ENCODE measurements around the gene DDX20.
"Not testable (repeated sequence)": the region's sequence is repeated elsewhere in the genome, so short reads cannot be mapped to it uniquely, and the experiment has no call there.

DDX20 gene

GRCh38 chr1:111792249-111792648 lies 36.5 kb downstream of the DDX20 start:
- no peak for DNase-seq (ENCODE audit: low read depth)

- no peak for DNase-seq (ENCODE audit: low read depth)
These were observed 38.2 kb downstream of the DDX20 start for GRCh38 chr1:111793923-111794322.

- DNase-seq (ENCODE audit: low read depth), result no peak
These were observed 39.7 kb downstream of the DDX20 start for GRCh38 chr1:111795401-111795800.

DNA sequence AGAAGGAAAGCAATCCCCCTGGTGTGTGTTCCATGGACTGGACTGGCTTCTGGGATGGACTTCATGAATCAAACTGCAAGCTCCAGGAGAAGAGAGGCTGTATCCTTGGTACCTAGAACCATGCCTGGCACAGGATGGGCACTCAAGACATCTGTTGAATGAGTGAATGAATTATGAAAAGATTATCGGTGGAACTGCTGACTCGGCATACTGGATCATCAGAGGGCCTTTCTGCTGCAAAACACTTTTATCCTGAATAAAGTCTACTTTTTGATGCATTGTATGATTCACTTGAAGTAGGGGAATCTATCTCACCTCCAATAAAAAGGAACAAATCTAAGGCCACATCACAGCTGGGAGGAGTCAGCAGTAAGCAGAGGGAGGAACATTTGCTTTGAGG lies 42.9 kb downstream of the DDX20 start:
- no peak for DNase-seq (ENCODE audit: low read depth)

GRCh38 chr1:111799722-111800121 lies 44.0 kb downstream of the DDX20 start:
- DNase-seq (ENCODE audit: low read depth), result not testable (repeated sequence)

DNA sequence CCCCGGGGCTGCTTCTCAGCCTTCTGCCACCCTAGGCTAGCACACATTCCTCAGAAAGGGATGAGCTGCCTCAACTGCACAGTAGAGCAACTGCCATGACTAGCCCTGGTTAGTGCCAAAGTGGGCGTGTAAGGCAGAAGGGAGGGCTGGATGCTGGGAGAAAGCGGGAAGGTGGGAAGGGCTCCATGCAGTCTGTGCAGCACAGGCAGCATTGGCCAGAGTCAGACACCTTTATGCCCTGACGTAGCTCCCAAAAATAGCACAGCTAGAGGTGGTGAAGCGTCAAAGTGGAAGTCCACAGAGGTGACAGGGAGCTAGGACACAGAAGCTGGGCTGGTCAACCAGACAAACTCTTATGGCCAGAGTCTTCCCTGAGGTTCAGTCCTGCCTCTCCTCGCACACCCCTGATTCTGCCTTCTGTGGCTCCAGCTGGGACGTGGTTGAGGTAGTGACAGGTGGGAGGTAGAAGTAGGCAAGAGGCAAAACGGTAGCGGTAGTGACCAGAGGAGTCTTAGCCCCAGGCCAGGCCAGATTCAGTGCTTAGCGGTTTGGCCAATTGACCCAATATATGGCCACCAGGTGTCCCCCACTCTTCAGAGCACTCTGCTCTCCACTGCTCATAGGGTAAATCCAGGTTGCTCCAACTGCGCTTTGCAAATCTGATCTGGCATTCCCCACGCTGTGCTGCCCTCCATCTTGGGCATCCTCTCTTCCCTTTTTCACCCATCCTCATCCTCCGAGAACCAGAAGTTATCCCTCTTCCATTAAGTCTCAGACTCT lies 45.6 kb downstream of the DDX20 start:
- DNase-seq (ENCODE audit: low read depth), result no peak

- DNase-seq (ENCODE audit: low read depth), result no peak
These were observed 46.4 kb downstream of the DDX20 start for GRCh38 chr1:111802110-111802509.

DNA sequence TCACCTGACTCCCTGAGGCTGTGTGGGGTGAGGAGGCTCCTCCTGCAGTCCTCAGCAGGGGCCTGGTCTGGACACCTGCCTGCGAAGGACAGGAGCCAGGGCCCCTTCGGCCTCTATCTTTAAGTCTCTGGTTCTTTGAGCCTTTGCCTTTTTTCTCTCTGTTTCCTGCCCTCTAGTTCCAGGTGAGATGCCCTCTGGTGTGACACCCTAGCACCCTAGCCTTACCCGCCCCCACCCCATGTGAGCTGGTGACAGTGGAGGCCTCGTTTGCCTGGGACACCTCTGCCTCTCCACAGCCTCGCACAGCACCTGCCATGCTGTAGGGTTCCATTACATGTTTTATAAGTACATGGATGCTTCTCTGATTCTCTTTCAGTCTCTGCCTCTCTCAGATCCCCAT lies 47.3 kb downstream of the DDX20 start:
- no peak for DNase-seq (ENCODE audit: low read depth)

- DNase-seq (ENCODE audit: low read depth), result no peak
These were observed 48.2 kb downstream of the DDX20 start for GRCh38 chr1:111803951-111804350.

GRCh38 chr1:111804776-111805175 lies 49.1 kb downstream of the DDX20 start:
- no peak for DNase-seq (ENCODE audit: low read depth)

DNA sequence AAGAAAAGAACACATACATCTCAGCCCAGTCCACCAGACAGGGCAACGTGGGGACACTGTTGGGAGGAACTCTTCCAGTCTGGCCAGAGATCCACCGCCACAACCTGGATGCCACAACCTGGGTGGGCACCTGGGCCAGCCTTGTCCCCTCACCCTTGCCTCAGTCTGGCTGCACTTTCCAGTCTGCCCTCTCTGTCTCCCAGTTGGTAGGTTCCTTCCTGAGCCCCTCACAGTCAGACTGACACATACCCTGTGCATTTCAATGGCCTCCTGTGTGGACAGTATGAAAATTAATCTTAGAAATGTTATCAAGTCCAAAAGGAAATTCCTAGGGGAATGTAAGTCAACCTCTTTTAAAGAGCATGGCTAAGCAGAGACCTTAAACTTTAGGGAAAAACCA lies 49.5 kb downstream of the DDX20 start:
- DNase-seq (ENCODE audit: low read depth), result no peak

- no peak for DNase-seq (ENCODE audit: low read depth)
These were observed 56.2 kb downstream of the DDX20 start for GRCh38 chr1:111811891-111812290.

- DNase-seq (ENCODE audit: low read depth), result no peak
These were observed 56.6 kb downstream of the DDX20 start for GRCh38 chr1:111812306-111812705.

- no peak for DNase-seq (ENCODE audit: low read depth)
These were observed 58.0 kb downstream of the DDX20 start for GRCh38 chr1:111813440-111814304.

GRCh38 chr1:111814305-111814628 lies 58.6 kb downstream of the DDX20 start:
- no peak for DNase-seq (ENCODE audit: low read depth)

GRCh38 chr1:111814642-111815041 lies 58.9 kb downstream of the DDX20 start:
- no peak for DNase-seq (ENCODE audit: low read depth)
